NCI-H2107 (cell line): ENCODE data around the gene ALOX5.

Experiments used
- DNase-seq: peaks from one replicate; lab custom pipeline; 2025; lab: John Stamatoyannopoulos, UW

The ALOX5 gene

GRCh38 chr10:45443101-45444009 lies 69.3 kb downstream of the ALOX5 start:
- no peak for DNase-seq

- DNase-seq: no peak
These were observed 70.0 kb downstream of the ALOX5 start for GRCh38 chr10:45444022-45444421.

- no peak for DNase-seq
These were observed 71.2 kb downstream of the ALOX5 start for GRCh38 chr10:45444976-45445898.

- DNase-seq: no peak
These were observed 72.8 kb downstream of the ALOX5 start for GRCh38 chr10:45446858-45447257.

- DNase-seq: no peak
These were observed 73.4 kb downstream of the ALOX5 start for GRCh38 chr10:45447416-45447815.

GRCh38 chr10:45450866-45451265 lies 76.8 kb downstream of the ALOX5 start:
- no peak for DNase-seq

- DNase-seq: no peak
These were observed 77.4 kb downstream of the ALOX5 start for GRCh38 chr10:45451407-45451806.

- DNase-seq: no peak
These were observed 78.3 kb downstream of the ALOX5 start for GRCh38 chr10:45452268-45452667.

GRCh38 chr10:45452743-45453452 lies 78.9 kb downstream of the ALOX5 start:
- no peak for DNase-seq

- no peak for DNase-seq
These were observed 79.7 kb downstream of the ALOX5 start for GRCh38 chr10:45453639-45454255.

- DNase-seq: no peak
These were observed 80.2 kb downstream of the ALOX5 start for GRCh38 chr10:45454262-45454661.

GRCh38 chr10:45454859-45455258 lies 80.8 kb downstream of the ALOX5 start:
- no peak for DNase-seq

- DNase-seq: no peak
These were observed 82.2 kb downstream of the ALOX5 start for GRCh38 chr10:45456233-45456632.

GRCh38 chr10:45456822-45457221 lies 82.8 kb downstream of the ALOX5 start:
- DNase-seq: no peak

GRCh38 chr10:45457487-45457886 lies 83.5 kb downstream of the ALOX5 start:
- no peak for DNase-seq

- no peak for DNase-seq
These were observed 86.3 kb downstream of the ALOX5 start for GRCh38 chr10:45460235-45460878.

GRCh38 chr10:45461034-45461433 lies 87.0 kb downstream of the ALOX5 start:
- no peak for DNase-seq

- no peak for DNase-seq
These were observed 89.5 kb downstream of the ALOX5 start for GRCh38 chr10:45463244-45464116.

GRCh38 chr10:45464958-45465567 lies 91.0 kb downstream of the ALOX5 start:
- no peak for DNase-seq

- DNase-seq: no peak
These were observed 92.8 kb downstream of the ALOX5 start for GRCh38 chr10:45466784-45467183.
